Spleen (tissue), 11 donors: ENCODE results near the gene NME1. TPM values are rescaled to one million over a fixed set of nuclear protein-coding genes. Genes with fewer than 3 reads are reported as not detected.

ENCODE experiments used
- DNase-seq: peaks from one replicate; pipeline ENCODE4 v3.0.0-alpha.2; 2020
- H3K27ac ChIP-seq, 8 donors: fragments of 200-600 bp; sonication (generic) in 7 of 8; 1 replicate in 4 of 8; 2 replicates in 4 of 8; pipeline versions ENCODE4 v1.5.0 to v1.8.0; 2016 to 2021; ENCODE audit warnings: inconsistent platforms in 4 of 8, mild to moderate bottlenecking in 4 of 8, moderate library complexity in 1 of 8
- H3K27me3 ChIP-seq, 7 donors: fragments of 200-600 bp; sonication (generic) in 6 of 7; replicated peaks in 1 of 7; 1 replicate in 4 of 7; 2 replicates in 3 of 7; pipeline versions ENCODE4 v1.5.0 to v1.8.0; 2016 to 2021; ENCODE audit warnings: inconsistent platforms in 3 of 7, mild to moderate bottlenecking in 1 of 7
- H3K36me3 ChIP-seq, 6 donors: fragments of 200-600 bp; sonication (generic) in 5 of 6; 1 replicate in 4 of 6; 2 replicates in 2 of 6; pipeline versions ENCODE4 v1.5.0 to v1.8.0; 2016 to 2021; ENCODE audit warnings: inconsistent platforms in 2 of 6
- H3K4me1 ChIP-seq, 6 donors: fragments of 200-600 bp; sonication (generic) in 5 of 6; 1 replicate in 3 of 6; 2 replicates in 3 of 6; pipeline versions ENCODE4 v1.5.0 to v1.8.0; 2016 to 2021; ENCODE audit warnings: inconsistent platforms in 3 of 6
- H3K4me3 ChIP-seq, 8 donors: fragments of 200-600 bp; sonication (generic) in 7 of 8; 1 replicate in 4 of 8; 2 replicates in 4 of 8; pipeline versions ENCODE4 v1.5.0 to v1.8.0; 2016 to 2021; ENCODE audit warnings: inconsistent platforms in 4 of 8, mild to moderate bottlenecking in 4 of 8, moderate library complexity in 2 of 8
- H3K9me3 ChIP-seq, 8 donors: fragments of 200-600 bp; sonication (generic) in 7 of 8; 1 replicate in 4 of 8; 2 replicates in 4 of 8; pipeline versions ENCODE4 v1.5.0 to v1.8.0; 2016 to 2021; ENCODE audit warnings: inconsistent platforms in 4 of 8
- POLR2A ChIP-seq, 3 donors: fragments of 450-650 bp; IDR thresholded peaks; one replicate each; pipeline ENCODE4 v1.5.1; 2017; ENCODE audit warnings: antibody characterized with exemption in 3 of 3, mild to moderate bottlenecking in 1 of 3
- POLR2AphosphoS5 ChIP-seq, 3 donors: sonication (generic); formaldehyde crosslinking; IDR thresholded peaks; one replicate each; pipeline ENCODE4 v1.5.1; 2017; ENCODE audit warnings: antibody characterized with exemption in 3 of 3
- WGBS, 5 donors: extraction: QIAGEN DNeasy Blood & Tissue Kit in 3 of 5; methylation state at CpG; one replicate each; pipeline versions ENCODE4 v1.1.5 to v1.1.7; 2013 to 2018; 5-methylcytosine and 5-hydroxymethylcytosine counted together
- intact Hi-C: fragments of 100-400 bp; cut with DNase I; formaldehyde crosslinking; loops from one replicate; pipeline ENCODE4 v1.15.0; 2023; ENCODE audit warnings: low total_unique reads
- polyA plus RNA-seq, 3 donors: library from polyadenylated mRNA; stranded (reverse); fragments of 200-250 nt; gene quantifications; one replicate each; pipeline ENCODE4 v1.2.1, GENCODE V29; 2013
- total RNA-seq, 7 donors: library from RNA; depleted of rRNA in 3 of 7; stranded (reverse); fragments of >200 nt in 3 of 7; fragmentation: NEBNext Ultra II Directional in 4 of 7; extraction: Animal tissue kit (Norgen Biotek cat#: 25700) in 4 of 7; gene quantifications; one replicate each; pipeline versions ENCODE4 v1.1.0 to v1.2.1, GENCODE V29; 2016 to 2021
- TF ChIP-seq, protein P1 (sequence below), 11 experiments: fragments of 200-600 bp in 7 of 11; fragments of 450-650 bp in 4 of 11; sonication (generic) in 4 of 11; IDR thresholded peaks in 8 of 11; conservative IDR thresholded peaks in 3 of 11; 1 replicate in 7 of 11; 2 replicates in 4 of 11; pipeline versions ENCODE4 v1.4.0 to v1.8.0; 2016 to 2021; ENCODE audit warnings: antibody characterized with exemption in 11 of 11, inconsistent platforms in 4 of 11, mild to moderate bottlenecking in 1 of 11
- donor health status: healthy with polysubstance abuse.
- donor health status: DM: no; HTN: no; CAD: no; lungs with moderate emphysema.
- donor health status: DM: no; HTN: no; CAD: no.
- donor health status: Bipolar disorder and iron deficiency.
- donor health status: healthy.
- donor health status: DM: no; HTN: no; CAD: no.
- donor health status: DM: yes; HTN: yes; CAD: no.

NME1 gene
- total and polyA plus RNA-seq, 10 donors: 21.2 to 142 (median 40.6) TPM

- H3K36me3 ChIP-seq: peaks cover 3 to 98% (median 81%) of the 10 kb centered on the region in 6 donors
- no peaks in the 10 kb centered on the region for H3K27me3 ChIP-seq
- 74 to 84% (median 81%) methylated on average over 2 of the region's 2 CpGs for WGBS, 5 donors
- TF ChIP-seq, protein P1, sequence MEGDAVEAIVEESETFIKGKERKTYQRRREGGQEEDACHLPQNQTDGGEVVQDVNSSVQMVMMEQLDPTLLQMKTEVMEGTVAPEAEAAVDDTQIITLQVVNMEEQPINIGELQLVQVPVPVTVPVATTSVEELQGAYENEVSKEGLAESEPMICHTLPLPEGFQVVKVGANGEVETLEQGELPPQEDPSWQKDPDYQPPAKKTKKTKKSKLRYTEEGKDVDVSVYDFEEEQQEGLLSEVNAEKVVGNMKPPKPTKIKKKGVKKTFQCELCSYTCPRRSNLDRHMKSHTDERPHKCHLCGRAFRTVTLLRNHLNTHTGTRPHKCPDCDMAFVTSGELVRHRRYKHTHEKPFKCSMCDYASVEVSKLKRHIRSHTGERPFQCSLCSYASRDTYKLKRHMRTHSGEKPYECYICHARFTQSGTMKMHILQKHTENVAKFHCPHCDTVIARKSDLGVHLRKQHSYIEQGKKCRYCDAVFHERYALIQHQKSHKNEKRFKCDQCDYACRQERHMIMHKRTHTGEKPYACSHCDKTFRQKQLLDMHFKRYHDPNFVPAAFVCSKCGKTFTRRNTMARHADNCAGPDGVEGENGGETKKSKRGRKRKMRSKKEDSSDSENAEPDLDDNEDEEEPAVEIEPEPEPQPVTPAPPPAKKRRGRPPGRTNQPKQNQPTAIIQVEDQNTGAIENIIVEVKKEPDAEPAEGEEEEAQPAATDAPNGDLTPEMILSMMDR (IDR thresholded peaks at IDR 0.05 in 8 of 11, conservative IDR thresholded peaks at IDR 0.05 in 3 of 11): no peak
- TF ChIP-seq POLR2A (IDR thresholded peaks at IDR 0.05) (no peak), POLR2AphosphoS5 (IDR thresholded peaks at IDR 0.05) (no peak)
- intact Hi-C loops: no loop called here
- DNase-seq: no peak
- H3K4me1 ChIP-seq: peaks cover 0 to 7% (median 2%) of the 10 kb centered on the region in 6 donors
- H3K9me3 ChIP-seq: no peaks in the 10 kb centered on the region
- peak overlapping the region in 4 of 8 donors; percentile 5 to 40 (median 16) for H3K27ac ChIP-seq
- no peak overlapping the region for H3K4me3 ChIP-seq
These were observed 47.5 kb downstream of the NME1 start for GRCh38 chr17:51200846-51201245.

DNA sequence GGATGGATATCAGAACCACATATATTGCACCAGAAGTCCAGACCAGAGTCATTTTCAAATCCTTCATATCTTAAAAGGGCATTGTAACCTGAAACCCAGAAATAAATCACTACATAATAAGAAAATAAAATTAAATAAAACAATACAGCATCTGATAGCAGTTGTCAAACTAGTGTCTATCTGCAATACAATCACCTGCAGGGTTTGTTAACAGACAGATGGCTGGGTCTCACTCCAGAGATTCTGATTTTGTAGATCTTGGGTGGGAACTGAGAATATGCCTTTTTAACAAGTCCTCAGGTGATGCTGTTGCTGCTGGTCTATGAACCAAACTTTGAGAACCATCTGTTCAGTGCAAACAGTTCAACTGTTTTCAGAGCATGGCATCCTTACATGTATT is 50.5 kb downstream of the NME1 start:
- no peak for TF ChIP-seq POLR2AphosphoS5 (IDR thresholded peaks at IDR 0.05)
- TF ChIP-seq POLR2A (IDR thresholded peaks at IDR 0.05): no peak
- TF ChIP-seq, protein P1 (IDR thresholded peaks at IDR 0.05 in 8 of 11, conservative IDR thresholded peaks at IDR 0.05 in 3 of 11): no peak
- Histone ChIP-seq H3K27me3 (no peaks in the 10 kb centered on the region), H3K9me3 (no peaks in the 10 kb centered on the region), H3K27ac (no peak overlapping the region), H3K4me3 (no peak overlapping the region), H3K4me1 (peaks cover 0 to 7% (median 2%) of the 10 kb centered on the region in 6 donors), H3K36me3 (peaks cover 6 to 100% (median 87%) of the 10 kb centered on the region in 6 donors)
- intact Hi-C loops: no loop called here
- no peak for DNase-seq

Other genes starting within 250 kb of the NME1 start
- 10 to 100 TPM; 69.7 to 94.6 (median 87.1) TPM for gene SPAG9, start 32.7 kb upstream of the NME1 start, total RNA-seq
- gene SPAG9, start 32.7 kb upstream of the NME1 start, polyA plus RNA-seq: 10 to 100 TPM; 10.7 to 12.9 (median 11.2) TPM
- gene NME2, start 12.9 kb downstream of the NME1 start, total RNA-seq: 100 to 1,000 TPM; 209 to 316 (median 272) TPM
- gene NME2, start 12.9 kb downstream of the NME1 start, polyA plus RNA-seq: 100 to 1,000 TPM; 672 to 746 (median 729) TPM
- gene MBTD1, start 106.5 kb downstream of the NME1 start, total RNA-seq: 10 to 100 TPM; 18.3 to 45.7 (median 27.5) TPM
- 10 to 100 TPM in 2 of 3 donors, 1 to 10 TPM in 1; 9.6 to 10.4 (median 10.1) TPM for gene MBTD1, start 106.5 kb downstream of the NME1 start, polyA plus RNA-seq
- gene UTP18, start 107.0 kb downstream of the NME1 start, total RNA-seq: 10 to 100 TPM; 33.9 to 45.6 (median 36.7) TPM
- gene UTP18, start 107.0 kb downstream of the NME1 start, polyA plus RNA-seq: 10 to 100 TPM; 23.5 to 37.1 (median 31.8) TPM